A673 (cell line): ENCODE measurements around the gene BCL2. TPM values are rescaled to one million over a fixed set of nuclear protein-coding genes. Genes with fewer than 3 reads are reported as not detected.

Experiments used
- BruUV-seq: library from RNA; stranded (reverse); fragments of 400-500 nt; replicated peaks from 2 replicates; lab custom pipeline; 2021; lab: Mats Ljungman, UMichigan
- CTCF ChIA-PET: fragments of 300-600 bp; sonication (Branson Sonifier 250); formaldehyde crosslinking; loops from one replicate; lab custom pipeline; 2022; ENCODE audit warnings: antibody characterized with exemption; lab: Charles Lee
- POLR2A ChIA-PET: fragments of 300-600 bp; sonication (Branson Sonifier 250); formaldehyde crosslinking; loops from one replicate; lab custom pipeline; 2022; ENCODE audit warnings: antibody characterized with exemption; ENCODE audit not compliant: low non-redundant PET; lab: Charles Lee
- DNase-seq: peaks from one replicate; pipeline ENCODE4 v3.0.0-alpha.2; 2015; ENCODE audit warnings: low spot score
- H3K27ac ChIP-seq: fragments of 200-600 bp; sonication (generic); 2 replicates; pipeline ENCODE4 v1.5.1; 2016; ENCODE audit warnings: mixed run types, low read depth, mild to moderate bottlenecking, mixed read lengths, antibody characterized with exemption, low read length; ENCODE audit not compliant: poor library complexity, severe bottlenecking
- H3K27me3 ChIP-seq: fragments of 200-600 bp; sonication (generic); replicated peaks from 2 replicates; pipeline ENCODE4 v1.6.1; 2017; ENCODE audit warnings: mixed run types, low read depth, mild to moderate bottlenecking, mixed read lengths, antibody characterized with exemption, low read length; ENCODE audit not compliant: insufficient read depth, poor library complexity
- H3K36me3 ChIP-seq: fragments of 200-600 bp; sonication (generic); 2 replicates; pipeline ENCODE4 v1.6.1; 2016; ENCODE audit warnings: mixed run types, mild to moderate bottlenecking, mixed read lengths, antibody characterized with exemption, low read length; ENCODE audit not compliant: insufficient read depth, poor library complexity, severe bottlenecking
- H3K4me1 ChIP-seq: fragments of 200-600 bp; sonication (generic); 2 replicates; pipeline ENCODE4 v1.6.1; 2017; ENCODE audit warnings: mixed run types, mild to moderate bottlenecking, mixed read lengths, antibody characterized with exemption, low read length; ENCODE audit not compliant: insufficient read depth, poor library complexity, severe bottlenecking
- H3K4me3 ChIP-seq: fragments of 200-600 bp; sonication (generic); 2 replicates; pipeline ENCODE4 v1.5.1; 2016; ENCODE audit warnings: low read depth, mixed run types, mild to moderate bottlenecking, mixed read lengths, low read length; ENCODE audit not compliant: poor library complexity, severe bottlenecking
- H3K9me3 ChIP-seq: fragments of 200-600 bp; sonication (generic); 2 replicates; pipeline ENCODE4 v1.6.1; 2016; ENCODE audit warnings: mixed run types, low read depth, mild to moderate bottlenecking, mixed read lengths, antibody characterized with exemption, low read length; ENCODE audit not compliant: poor library complexity, severe bottlenecking
- CTCF ChIP-seq: fragments of 300-800, 200-600 bp; sonication (generic); conservative IDR thresholded peaks from 2 replicates; pipeline ENCODE4 v1.5.1; 2017; ENCODE audit warnings: low read depth, mild to moderate bottlenecking, antibody characterized with exemption, low read length, moderate library complexity, mixed read lengths
- EZH2 ChIP-seq: fragments of 200-600 bp; sonication (generic); IDR thresholded peaks from 2 replicates; pipeline ENCODE4 v1.6.1; 2017; ENCODE audit warnings: borderline replicate concordance, low read depth, mild to moderate bottlenecking, mixed read lengths, antibody characterized with exemption, low read length; ENCODE audit not compliant: poor library complexity, severe bottlenecking
- intact Hi-C: fragments of 100-400 bp; cut with micrococcal nuclease; formaldehyde crosslinking; loops from one replicate; pipeline ENCODE4 v1.10.0; 2022; ENCODE audit not compliant: unreplicated experiment
- total RNA-seq: library from RNA; stranded (reverse); gene quantifications from 2 replicates; pipeline ENCODE4 v1.2.3, GENCODE V29; 2021

Gene BCL2
- total RNA-seq, 1 experiment from 2014 or later, result 24.9 TPM

- Histone ChIP-seq H3K4me1 (peaks cover 6% of the 10 kb centered on the region), H3K27ac (no peak overlapping the region), H3K36me3 (no peaks in the 10 kb centered on the region), H3K4me3 (no peak overlapping the region), H3K9me3 (no peaks in the 10 kb centered on the region), H3K27me3 (no peaks in the 10 kb centered on the region)
- no TSS peak for BruUV-seq
- intact Hi-C loops, result no loop called here
- TF ChIP-seq CTCF (no peak), EZH2 (no peak)
- no peak for DNase-seq
- ChIA-PET CTCF (no interaction called here), POLR2A (no interaction called here)
Measured at GRCh38 chr18:63218472-63218871, 101.1 kb downstream of the BCL2 start.

- no peaks in the 10 kb centered on the region for H3K27me3 ChIP-seq
- H3K4me1 ChIP-seq, result peaks cover 8% of the 10 kb centered on the region
- H3K27ac ChIP-seq, result no peak overlapping the region
- CTCF ChIA-PET, result no interaction called here
- POLR2A ChIA-PET, result no interaction called here
- BruUV-seq, result no TSS peak
- no peak for DNase-seq
- H3K9me3 ChIP-seq, result no peaks in the 10 kb centered on the region
- intact Hi-C loops, result no loop called here
- TF ChIP-seq CTCF (no peak), EZH2 (no peak)
- no peak overlapping the region for H3K4me3 ChIP-seq
- H3K36me3 ChIP-seq, result no peaks in the 10 kb centered on the region
Measured at GRCh38 chr18:63216516-63217311, 102.9 kb downstream of the BCL2 start.

- Histone ChIP-seq H3K36me3 (no peaks in the 10 kb centered on the region), H3K4me3 (no peak overlapping the region), H3K27me3 (no peaks in the 10 kb centered on the region), H3K27ac (peak overlapping the region; percentile 55), H3K4me1 (peaks cover 8% of the 10 kb centered on the region), H3K9me3 (no peaks in the 10 kb centered on the region)
- ChIA-PET CTCF (no interaction called here), POLR2A (interaction anchor here (0.7 kb wide), 2 partner anchors 12 to 27 kb away, joined by 3 to 5 read pairs; no protein-coding TSS in a partner anchor)
- TF ChIP-seq EZH2 (no peak), CTCF (no peak)
- intact Hi-C loops, result no loop called here
- no peak for DNase-seq
- BruUV-seq, result no TSS peak
Measured at GRCh38 chr18:63213936-63214671, 105.5 kb downstream of the BCL2 start.
